Hindlimb muscle (tissue), 1 donor: ENCODE measurements around the gene PBX4. TPM values are rescaled to one million over a fixed set of nuclear protein-coding genes. Genes with fewer than 3 reads are reported as not detected.

Source experiments
- DNase-seq: peaks from one replicate; pipeline ENCODE4 v3.0.0-alpha.2; 2013
- polyA plus RNA-seq: library from polyadenylated mRNA; unstranded; fragments of 120-200 nt; gene quantifications from one replicate; pipeline ENCODE4 v1.2.1, GENCODE V29; 2013; ENCODE audit not compliant: insufficient read length

The PBX4 gene
- polyA plus RNA-seq, 1 donor = 2.3 TPM

- no peak for DNase-seq
Observed at GRCh38 chr19:19523177-19523576, 95.3 kb downstream of the PBX4 start.

- DNase-seq = no peak
Observed at GRCh38 chr19:19520989-19521388, 97.5 kb downstream of the PBX4 start.

- no peak for DNase-seq
Observed at GRCh38 chr19:19517235-19517619, 101.3 kb downstream of the PBX4 start.

GRCh38 chr19:19515642-19516519 lies 102.6 kb downstream of the PBX4 start, which contains the start of gene NDUFA13:
NDUFA13 (plus strand) TSS chr19:19516225; CDS start chr19:19516239, 14 bp downstream.
- peak; percentile 95 for DNase-seq

- DNase-seq = no peak
Observed at GRCh38 chr19:19514881-19515641, 103.4 kb downstream of the PBX4 start, which contains the start of gene TSSK6. TSSK6 (minus strand) TSS chr19:19515548; CDS start chr19:19515427, 121 bp downstream.

- DNase-seq = peak; percentile 82
Observed at GRCh38 chr19:19514215-19514657, 104.3 kb downstream of the PBX4 start.

GRCh38 chr19:19513682-19514081 lies 104.8 kb downstream of the PBX4 start:
- no peak for DNase-seq

Other genes starting within 250 kb of the PBX4 start
- 56.4 TPM for gene GATAD2A, start 213.0 kb downstream of the PBX4 start, polyA plus RNA-seq
- gene TSSK6, start 103.1 kb downstream of the PBX4 start, polyA plus RNA-seq = 1.2 TPM
- 180 TPM for gene NDUFA13, start 102.5 kb downstream of the PBX4 start, polyA plus RNA-seq
- 7.3 TPM for gene YJEFN3, start 89.8 kb downstream of the PBX4 start, polyA plus RNA-seq
- 1.5 TPM for gene CILP2, start 80.4 kb downstream of the PBX4 start, polyA plus RNA-seq
- 4.4 TPM for gene LPAR2, start 9.5 kb upstream of the PBX4 start, polyA plus RNA-seq
- 4.5 TPM for gene GMIP, start 25.0 kb upstream of the PBX4 start, polyA plus RNA-seq
- 36.3 TPM for gene ATP13A1, start 45.0 kb upstream of the PBX4 start, polyA plus RNA-seq
- gene ZNF101, start 50.2 kb upstream of the PBX4 start, polyA plus RNA-seq = 7.6 TPM
- gene ZNF14, start 114.4 kb upstream of the PBX4 start, polyA plus RNA-seq = 4.0 TPM
- gene ZNF506, start 203.1 kb upstream of the PBX4 start, polyA plus RNA-seq = 17.0 TPM
- 11.9 TPM for gene ZNF253, start 247.2 kb upstream of the PBX4 start, polyA plus RNA-seq